HepG2 (cell line): ENCODE measurements around the gene GLIS1. TPM values are rescaled to one million over a fixed set of nuclear protein-coding genes. Genes with fewer than 3 reads are reported as not detected.

Source experiments
- ATAC-seq: fragments of 200-7000 bp; cut with Tn5 transposase; 3 replicates; pipeline ENCODE4 v1.9.1; 2020; ENCODE audit warnings: mild to moderate bottlenecking, moderate library complexity
- BruUV-seq: library from RNA; stranded (reverse); fragments of 400-500 nt; replicated peaks from 2 replicates; lab custom pipeline; 2021; lab: Mats Ljungman, UMichigan
- CTCF ChIA-PET: fragments of 300-600 bp; formaldehyde crosslinking; extraction: SDS; loops from one replicate; lab custom pipeline; 2021; ENCODE audit warnings: low total read pairs, inconsistent platforms, low intra/inter-chr PET ratio; lab: Yijun Ruan, JAX
- POLR2A ChIA-PET: fragments of 350-600 bp; sonication (Branson Sonifier 250); formaldehyde crosslinking; loops from one replicate; lab custom pipeline; 2020; ENCODE audit warnings: antibody characterized with exemption, inconsistent platforms; lab: Yijun Ruan, JAX
- DNase-seq: peaks from one replicate; pipeline ENCODE4 v3.0.0-alpha.2; 2015; ENCODE audit warnings: low spot score
- FAIRE-seq: peaks from 3 replicates; lab custom pipeline; 2011; peaks lifted over from hg19 to GRCh38; lab: Jason Lieb, UNC
- H2AFZ ChIP-seq: one replicate; pipeline ENCODE4 v1.6.1; 2011; ENCODE audit warnings: low read length, inconsistent platforms
- H3K27ac ChIP-seq: fragments of 300-600 bp; 3 replicates; pipeline ENCODE4 v1.8.0; 2011; ENCODE audit warnings: mixed run types, mild to moderate bottlenecking, mixed read lengths, low read length, inconsistent platforms; ENCODE audit not compliant: insufficient read depth; ENCODE audit errors: extremely low read length
- H3K27me3 ChIP-seq, 2 experiments: fragments of 200-600 bp in 1 of 2; 2 replicates in 1 of 2; 3 replicates in 1 of 2; pipeline versions ENCODE4 v1.6.0 to v1.8.0; 2011; ENCODE audit warnings: low read length in 2 of 2, mild to moderate bottlenecking in 2 of 2, moderate library complexity in 2 of 2, inconsistent platforms in 1 of 2; ENCODE audit not compliant: insufficient read depth in 2 of 2, control insufficient read depth in 1 of 2
- H3K36me3 ChIP-seq, 2 experiments: fragments of 200-600 bp in 1 of 2; replicated peaks in 1 of 2; 2 replicates in 1 of 2; 3 replicates in 1 of 2; pipeline versions ENCODE4 v1.5.1 to v1.8.0; 2011; ENCODE audit warnings: low read length in 2 of 2, inconsistent platforms in 1 of 2; ENCODE audit not compliant: insufficient read depth in 2 of 2, control insufficient read depth in 1 of 2
- H3K4me1 ChIP-seq: 2 replicates; pipeline ENCODE4 v1.5.1; 2012; ENCODE audit warnings: low read length, inconsistent platforms; ENCODE audit not compliant: insufficient read depth
- H3K4me2 ChIP-seq: 2 replicates; pipeline ENCODE4 v1.6.0; 2011; ENCODE audit warnings: low read depth, low read length, inconsistent platforms
- H3K4me3 ChIP-seq, 3 experiments: fragments of 200-600 bp in 1 of 3; sonication (generic), shearing (Covaris generic) in 1 of 3; replicated peaks in 1 of 3; 2 replicates each; pipeline ENCODE4 v1.5.1; 2011 to 2016; ENCODE audit warnings: low read length in 3 of 3, inconsistent platforms in 2 of 3, low read depth in 2 of 3, mild to moderate bottlenecking in 2 of 3, control low read depth in 1 of 3, mixed read lengths in 1 of 3; ENCODE audit not compliant: insufficient read depth in 1 of 3
- H3K79me2 ChIP-seq: one replicate; pipeline ENCODE4 v1.6.1; 2011; ENCODE audit warnings: low read length, inconsistent platforms; ENCODE audit not compliant: insufficient read depth
- H3K9ac ChIP-seq: 2 replicates; pipeline ENCODE4 v1.6.0; 2011; ENCODE audit warnings: mild to moderate bottlenecking, low read depth, low read length, inconsistent platforms; ENCODE audit not compliant: insufficient read depth
- H3K9me3 ChIP-seq: 2 replicates; pipeline ENCODE4 v1.5.1; 2012; ENCODE audit warnings: mild to moderate bottlenecking, low read length
- H4K20me1 ChIP-seq: 2 replicates; pipeline ENCODE4 v1.6.0; 2011; ENCODE audit warnings: inconsistent platforms, mild to moderate bottlenecking, low read length, moderate library complexity; ENCODE audit not compliant: insufficient read depth
- ETV6 ChIP-seq: sonication (generic); formaldehyde crosslinking; conservative IDR thresholded peaks from 2 replicates; pipeline ENCODE4 v1.4.0; 2020; ENCODE audit warnings: missing genetic modification reagents
- JUN ChIP-seq: sonication (generic); formaldehyde crosslinking; IDR thresholded peaks from 2 replicates; pipeline ENCODE4 v1.4.0; 2020; ENCODE audit warnings: mild to moderate bottlenecking, missing genetic modification reagents
- ZSCAN12 ChIP-seq: sonication (generic); formaldehyde crosslinking; IDR thresholded peaks from 2 replicates; pipeline ENCODE4 v1.9.0; 2021; ENCODE audit warnings: mild to moderate bottlenecking, missing genetic modification reagents
- WGBS: methylation state at CpG from one replicate; pipeline ENCODE4 v1.1.6; 2017; ENCODE audit warnings: low lambda C conversion rate; 5-methylcytosine and 5-hydroxymethylcytosine counted together
- in situ Hi-C: cut with HindIII; loops from 2 replicates; pipeline ENCODE4 v1.10.0; 2017; ENCODE audit warnings: low pct_unique_long_range_greater_than_20kb; ENCODE audit not compliant: extremely low pct_ligation_motif_present
- intact Hi-C: fragments of 100-400 bp; cut with micrococcal nuclease; formaldehyde crosslinking; loops from one replicate; pipeline ENCODE4 v1.10.0; 2022; ENCODE audit not compliant: unreplicated experiment
- polyA plus RNA-seq, 8 experiments: library from polyadenylated mRNA; depleted of rRNA in 3 of 8; stranded (reverse) in 7 of 8; unstranded in 1 of 8; fragments of >200 nt; fragmentation: Illumina TruSeq in 4 of 8; extraction: Trizol in 4 of 8; gene quantifications; 2 replicates each; pipeline versions ENCODE4 v1.2.1 to v1.2.3, GENCODE V29; 2011 to 2016; ENCODE audit warnings: low read depth in 4 of 8, missing spikeins in 1 of 8, mixed read lengths in 1 of 8; ENCODE audit not compliant: insufficient read depth in 1 of 8
- total RNA-seq, 5 experiments: library from RNA; depleted of rRNA; stranded (reverse); fragments of >200 nt; fragmentation: Illumina TruSeq; extraction: Trizol; gene quantifications; 2 replicates each; pipeline ENCODE4 v1.2.3, GENCODE V29; 2016; ENCODE audit warnings: low read depth in 1 of 5
- TF ChIP-seq, protein P1 (sequence below): sonication (generic); formaldehyde crosslinking; IDR thresholded peaks from 2 replicates; pipeline ENCODE4 v1.8.0; 2022; ENCODE audit warnings: mild to moderate bottlenecking, missing genetic modification reagents; ENCODE audit not compliant: insufficient replicate concordance
- TF ChIP-seq, protein P2 (sequence below): sonication (generic); formaldehyde crosslinking; conservative IDR thresholded peaks from 2 replicates; pipeline ENCODE4 v1.8.1; 2023; ENCODE audit warnings: missing genetic modification reagents
- TF ChIP-seq, protein P3 (sequence below): sonication (generic); formaldehyde crosslinking; IDR thresholded peaks from 2 replicates; pipeline ENCODE4 v1.5.1; 2020; ENCODE audit warnings: mild to moderate bottlenecking, missing genetic modification reagents, borderline replicate concordance

The GLIS1 gene
- total and polyA plus RNA-seq, 2 of the 13 experiments (the other 11 are each of a cell fraction or from before 2014, with no cell fraction given), result 0.03 TPM; not detected in 1

DNA sequence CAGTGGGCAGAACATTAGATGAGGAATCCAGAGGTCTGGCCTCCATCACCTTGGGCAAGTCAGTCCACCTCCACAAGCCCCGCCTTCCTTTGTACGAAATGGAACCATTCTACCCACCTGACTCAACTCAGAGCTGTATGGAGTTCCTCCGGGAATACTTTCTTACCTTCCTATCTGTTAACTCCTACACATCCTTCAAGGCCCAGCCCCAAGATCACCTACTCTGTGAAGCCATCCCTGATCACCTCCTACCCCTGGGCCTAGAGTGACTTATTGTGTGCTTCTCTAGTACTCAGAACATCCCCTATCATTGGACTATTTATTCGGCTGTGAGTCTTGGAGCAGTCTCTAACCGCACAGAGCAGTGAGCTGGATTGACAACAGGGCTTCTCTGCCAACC, 66.7 kb downstream of the GLIS1 start:
- no peak overlapping the region for H3K4me3 ChIP-seq
- H3K27me3 ChIP-seq, result peaks cover 5 to 25% of the 10 kb centered on the region in 2 experiments; a peak in 3 of 5 replicates
- no peak overlapping the region for H3K9ac ChIP-seq
- 9% methylated on average over 5 of the region's 5 CpGs for WGBS
- no peak overlapping the region for H2AFZ ChIP-seq
- intact Hi-C loops (no loop called here), in situ Hi-C loops (no loop called here)
- no peak overlapping the region for H3K27ac ChIP-seq
- H3K4me1 ChIP-seq, result no peaks in the 10 kb centered on the region
- H3K79me2 ChIP-seq, result no peaks in the 10 kb centered on the region
- no peak for ATAC-seq
- no peak for FAIRE-seq
- CTCF ChIA-PET, result no interaction called here
- H3K36me3 ChIP-seq, result no peaks in the 10 kb centered on the region
- DNase-seq, result no peak
- H3K9me3 ChIP-seq, result no peaks in the 10 kb centered on the region
- H4K20me1 ChIP-seq, result no peaks in the 10 kb centered on the region
- H3K4me2 ChIP-seq, result no peak overlapping the region
- TF ChIP-seq, protein P1, sequence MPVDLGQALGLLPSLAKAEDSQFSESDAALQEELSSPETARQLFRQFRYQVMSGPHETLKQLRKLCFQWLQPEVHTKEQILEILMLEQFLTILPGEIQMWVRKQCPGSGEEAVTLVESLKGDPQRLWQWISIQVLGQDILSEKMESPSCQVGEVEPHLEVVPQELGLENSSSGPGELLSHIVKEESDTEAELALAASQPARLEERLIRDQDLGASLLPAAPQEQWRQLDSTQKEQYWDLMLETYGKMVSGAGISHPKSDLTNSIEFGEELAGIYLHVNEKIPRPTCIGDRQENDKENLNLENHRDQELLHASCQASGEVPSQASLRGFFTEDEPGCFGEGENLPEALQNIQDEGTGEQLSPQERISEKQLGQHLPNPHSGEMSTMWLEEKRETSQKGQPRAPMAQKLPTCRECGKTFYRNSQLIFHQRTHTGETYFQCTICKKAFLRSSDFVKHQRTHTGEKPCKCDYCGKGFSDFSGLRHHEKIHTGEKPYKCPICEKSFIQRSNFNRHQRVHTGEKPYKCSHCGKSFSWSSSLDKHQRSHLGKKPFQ, result no peak
- TF ChIP-seq ZSCAN12 (CRISPR knock-in tag) (no peak), ETV6 (no peak), JUN (CRISPR knock-in tag) (no peak)
- TF ChIP-seq, protein P2, sequence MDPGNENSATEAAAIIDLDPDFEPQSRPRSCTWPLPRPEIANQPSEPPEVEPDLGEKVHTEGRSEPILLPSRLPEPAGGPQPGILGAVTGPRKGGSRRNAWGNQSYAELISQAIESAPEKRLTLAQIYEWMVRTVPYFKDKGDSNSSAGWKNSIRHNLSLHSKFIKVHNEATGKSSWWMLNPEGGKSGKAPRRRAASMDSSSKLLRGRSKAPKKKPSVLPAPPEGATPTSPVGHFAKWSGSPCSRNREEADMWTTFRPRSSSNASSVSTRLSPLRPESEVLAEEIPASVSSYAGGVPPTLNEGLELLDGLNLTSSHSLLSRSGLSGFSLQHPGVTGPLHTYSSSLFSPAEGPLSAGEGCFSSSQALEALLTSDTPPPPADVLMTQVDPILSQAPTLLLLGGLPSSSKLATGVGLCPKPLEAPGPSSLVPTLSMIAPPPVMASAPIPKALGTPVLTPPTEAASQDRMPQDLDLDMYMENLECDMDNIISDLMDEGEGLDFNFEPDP (CRISPR knock-in tag), result no peak
- TF ChIP-seq, protein P3, sequence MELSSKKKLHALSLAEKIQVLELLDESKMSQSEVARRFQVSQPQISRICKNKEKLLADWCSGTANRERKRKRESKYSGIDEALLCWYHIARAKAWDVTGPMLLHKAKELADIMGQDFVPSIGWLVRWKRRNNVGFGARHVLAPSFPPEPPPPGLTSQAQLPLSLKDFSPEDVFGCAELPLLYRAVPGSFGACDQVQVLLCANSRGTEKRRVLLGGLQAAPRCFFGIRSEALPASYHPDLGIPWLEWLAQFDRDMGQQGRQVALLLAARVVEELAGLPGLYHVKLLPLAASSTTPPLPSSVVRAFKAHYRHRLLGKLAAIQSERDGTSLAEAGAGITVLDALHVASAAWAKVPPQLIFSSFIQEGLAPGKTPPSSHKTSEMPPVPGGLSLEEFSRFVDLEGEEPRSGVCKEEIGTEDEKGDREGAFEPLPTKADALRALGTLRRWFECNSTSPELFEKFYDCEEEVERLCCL (CRISPR knock-in tag), result no peak
- BruUV-seq, result no TSS peak
- POLR2A ChIA-PET, result no interaction called here
